Upper lobe of left lung (tissue), 6 donors: ENCODE data around the gene HEG1. TPM values are rescaled to one million over a fixed set of nuclear protein-coding genes. Genes with fewer than 3 reads are reported as not detected.

Experiments
- ATAC-seq, 2 donors: fragments of 200-7000 bp; cut with Tn5 transposase; one replicate each; pipeline ENCODE4 v1.9.1; 2022; ENCODE audit warnings: mild to moderate bottlenecking in 2 of 2, moderate library complexity in 2 of 2; ENCODE audit not compliant: low FRiP score in 2 of 2
- DNase-seq, 2 donors: peaks; one replicate each; pipeline ENCODE4 v3.0.0-alpha.2; 2019 to 2020
- H3K27ac ChIP-seq, 4 donors: fragments of 200-600 bp; sonication (generic); one replicate each; pipeline ENCODE4 v1.5.1; 2016 to 2019
- H3K27me3 ChIP-seq, 4 donors: fragments of 200-600 bp; sonication (generic); one replicate each; pipeline ENCODE4 v1.5.1; 2017 to 2019
- H3K36me3 ChIP-seq, 4 donors: fragments of 200-600 bp; sonication (generic); one replicate each; pipeline ENCODE4 v1.5.1; 2016 to 2019
- H3K4me1 ChIP-seq, 4 donors: fragments of 200-600 bp; sonication (generic); one replicate each; pipeline ENCODE4 v1.5.1; 2018 to 2019
- H3K4me3 ChIP-seq, 4 donors: fragments of 200-600 bp; sonication (generic); one replicate each; pipeline ENCODE4 v1.5.1; 2017 to 2019; ENCODE audit warnings: mild to moderate bottlenecking in 2 of 4, moderate library complexity in 1 of 4
- H3K9me3 ChIP-seq, 4 donors: fragments of 200-600 bp; sonication (generic); one replicate each; pipeline ENCODE4 v1.5.1; 2018 to 2019
- EP300 ChIP-seq, 4 donors: sonication (generic); formaldehyde crosslinking; IDR thresholded peaks; one replicate each; pipeline ENCODE4 v1.5.1; 2017; ENCODE audit warnings: antibody characterized with exemption in 4 of 4, control low read depth in 2 of 4
- POLR2A ChIP-seq, 4 donors: fragments of 450-650 bp; IDR thresholded peaks; one replicate each; pipeline ENCODE4 v1.5.1; 2016 to 2017; ENCODE audit warnings: antibody characterized with exemption in 4 of 4, mild to moderate bottlenecking in 2 of 4
- POLR2AphosphoS5 ChIP-seq, 2 donors: sonication (generic); formaldehyde crosslinking; IDR thresholded peaks; one replicate each; pipeline ENCODE4 v1.5.1; 2017; ENCODE audit warnings: antibody characterized with exemption in 2 of 2
- WGBS, 2 donors: methylation state at CpG; one replicate each; pipeline ENCODE4 v1.1.5; 2017 to 2018; 5-methylcytosine and 5-hydroxymethylcytosine counted together
- total RNA-seq, 6 donors: library from RNA; depleted of rRNA in 4 of 6; stranded (reverse); fragments of >200 nt in 4 of 6; gene quantifications; one replicate each; pipeline versions ENCODE4 v1.1.0 to v1.2.1, GENCODE V29; 2016 to 2021
- TF ChIP-seq, protein P1 (sequence below), 6 experiments: fragments of 450-650 bp in 4 of 6; fragments of 200-600 bp in 2 of 6; sonication (generic) in 2 of 6; IDR thresholded peaks; one replicate each; pipeline ENCODE4 v1.5.1; 2016 to 2019; ENCODE audit warnings: antibody characterized with exemption in 6 of 6
- donor health status: DM: no; HTN: no; CAD: no; lungs with moderate emphysema.
- donor health status: DM: no; HTN: yes; CAD: no; lungs with severe emphysema.

The HEG1 gene
- total RNA-seq, 6 donors from 2014 or later = 45.1 to 168 (median 100) TPM

DNA sequence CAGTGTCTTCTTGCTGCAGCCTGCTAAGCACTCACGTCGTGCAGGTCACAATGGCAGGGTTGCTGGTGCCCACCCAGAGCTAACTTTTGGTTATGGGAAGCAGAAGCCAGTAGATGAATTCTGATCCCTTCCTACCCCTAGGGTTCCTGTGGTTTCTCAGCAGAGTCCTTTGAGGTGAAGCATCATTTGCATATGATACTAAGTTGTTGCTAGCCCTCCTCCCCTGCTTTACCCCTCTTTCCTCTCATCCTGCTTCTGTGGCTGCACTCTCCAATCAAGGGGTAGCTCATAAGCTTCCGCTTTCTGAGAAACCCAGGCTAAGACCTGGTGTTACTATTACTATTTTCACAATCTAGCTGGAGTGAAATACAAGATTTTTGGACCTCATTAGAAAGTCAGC, 22.1 kb upstream of the HEG1 start:
- DNase-seq (no peak), ATAC-seq (no peak)
- no peak overlapping the region for H3K4me3 ChIP-seq
- no peaks in the 10 kb centered on the region for H3K27me3 ChIP-seq
- TF ChIP-seq, protein P1, sequence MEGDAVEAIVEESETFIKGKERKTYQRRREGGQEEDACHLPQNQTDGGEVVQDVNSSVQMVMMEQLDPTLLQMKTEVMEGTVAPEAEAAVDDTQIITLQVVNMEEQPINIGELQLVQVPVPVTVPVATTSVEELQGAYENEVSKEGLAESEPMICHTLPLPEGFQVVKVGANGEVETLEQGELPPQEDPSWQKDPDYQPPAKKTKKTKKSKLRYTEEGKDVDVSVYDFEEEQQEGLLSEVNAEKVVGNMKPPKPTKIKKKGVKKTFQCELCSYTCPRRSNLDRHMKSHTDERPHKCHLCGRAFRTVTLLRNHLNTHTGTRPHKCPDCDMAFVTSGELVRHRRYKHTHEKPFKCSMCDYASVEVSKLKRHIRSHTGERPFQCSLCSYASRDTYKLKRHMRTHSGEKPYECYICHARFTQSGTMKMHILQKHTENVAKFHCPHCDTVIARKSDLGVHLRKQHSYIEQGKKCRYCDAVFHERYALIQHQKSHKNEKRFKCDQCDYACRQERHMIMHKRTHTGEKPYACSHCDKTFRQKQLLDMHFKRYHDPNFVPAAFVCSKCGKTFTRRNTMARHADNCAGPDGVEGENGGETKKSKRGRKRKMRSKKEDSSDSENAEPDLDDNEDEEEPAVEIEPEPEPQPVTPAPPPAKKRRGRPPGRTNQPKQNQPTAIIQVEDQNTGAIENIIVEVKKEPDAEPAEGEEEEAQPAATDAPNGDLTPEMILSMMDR (IDR thresholded peaks at IDR 0.05) = no peak
- no peak for TF ChIP-seq EP300 (IDR thresholded peaks at IDR 0.05)
- no peaks in the 10 kb centered on the region for H3K36me3 ChIP-seq
- H3K4me1 ChIP-seq = no peaks in the 10 kb centered on the region
- no peak overlapping the region for H3K27ac ChIP-seq
- H3K9me3 ChIP-seq = no peaks in the 10 kb centered on the region
- WGBS, 2 donors = 88 to 91% methylated on average over 3 of the region's 3 CpGs

- Histone ChIP-seq H3K27ac (no peak overlapping the region), H3K27me3 (no peaks in the 10 kb centered on the region), H3K4me3 (no peak overlapping the region), H3K9me3 (no peaks in the 10 kb centered on the region), H3K4me1 (no peaks in the 10 kb centered on the region), H3K36me3 (no peaks in the 10 kb centered on the region)
- 26 to 64% methylated on average over 1 of the region's 1 CpG for WGBS, 2 donors
- ATAC-seq (no peak), DNase-seq (no peak)
- no peak for TF ChIP-seq POLR2AphosphoS5 (IDR thresholded peaks at IDR 0.05)
- no peak for TF ChIP-seq POLR2A (IDR thresholded peaks at IDR 0.05)
- no peak for TF ChIP-seq EP300 (IDR thresholded peaks at IDR 0.05)
- TF ChIP-seq, protein P1 (IDR thresholded peaks at IDR 0.05) = no peak
Measured at GRCh38 chr3:125076464-125076863, 20.7 kb upstream of the HEG1 start.

GRCh38 chr3:125075738-125076137, 19.9 kb upstream of the HEG1 start:
- Histone ChIP-seq H3K27me3 (no peaks in the 10 kb centered on the region), H3K9me3 (no peaks in the 10 kb centered on the region), H3K27ac (no peak overlapping the region), H3K4me1 (no peaks in the 10 kb centered on the region), H3K4me3 (no peak overlapping the region), H3K36me3 (no peaks in the 10 kb centered on the region)
- TF ChIP-seq POLR2AphosphoS5 (IDR thresholded peaks at IDR 0.05) = no peak
- 74 to 85% methylated on average over 3 of the region's 3 CpGs for WGBS, 2 donors
- DNase-seq (peak in 1 of 2 donors; percentile 12), ATAC-seq (no peak)

GRCh38 chr3:125073390-125073905, 17.7 kb upstream of the HEG1 start:
- WGBS, 2 donors = 73 to 89% methylated on average over 3 to 7 of the region's 7 CpGs
- Histone ChIP-seq H3K9me3 (no peaks in the 10 kb centered on the region), H3K36me3 (no peaks in the 10 kb centered on the region), H3K4me1 (peaks cover 0 to 9% (median 6%) of the 10 kb centered on the region in 4 donors), H3K4me3 (no peak overlapping the region), H3K27ac (no peak overlapping the region), H3K27me3 (no peaks in the 10 kb centered on the region)
- DNase-seq (peak in 1 of 2 donors; percentile 13), ATAC-seq (no peak)
- TF ChIP-seq EP300 (IDR thresholded peaks at IDR 0.05) (no peak), POLR2A (IDR thresholded peaks at IDR 0.05) (no peak), POLR2AphosphoS5 (IDR thresholded peaks at IDR 0.05) (no peak)
- TF ChIP-seq, protein P1 (IDR thresholded peaks at IDR 0.05) = no peak

DNA sequence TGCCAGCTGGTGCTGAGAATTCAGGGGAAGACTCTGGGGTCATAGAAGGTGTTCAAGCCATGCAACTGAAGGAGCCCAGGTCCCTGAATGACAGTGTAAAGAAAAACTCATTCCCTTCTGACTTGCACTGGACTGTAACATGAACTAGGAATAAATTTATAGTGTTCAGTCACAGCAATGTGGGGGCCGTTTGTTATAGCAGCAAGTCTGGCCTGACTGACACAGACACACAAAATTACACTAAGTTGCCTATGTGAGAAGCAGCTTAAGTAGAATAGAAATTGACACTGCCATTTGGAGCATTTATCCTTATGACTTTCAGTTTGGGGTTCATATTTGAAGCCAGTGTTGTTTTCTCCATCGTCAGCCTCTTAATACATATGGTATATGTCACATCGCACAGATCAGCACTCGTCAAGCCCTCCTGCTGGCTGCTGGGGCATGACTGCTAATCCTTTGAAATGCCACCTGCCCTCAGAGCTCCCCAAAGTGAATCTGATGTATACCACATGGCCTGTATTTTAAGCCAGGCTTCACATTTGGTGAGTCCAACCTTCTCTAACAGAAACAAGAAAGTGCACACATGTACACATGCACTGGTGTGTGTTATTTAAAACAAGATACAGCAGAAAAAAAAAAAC, 17.1 kb upstream of the HEG1 start:
- DNase-seq = no peak
- Histone ChIP-seq H3K27me3 (no peaks in the 10 kb centered on the region), H3K4me3 (no peak overlapping the region), H3K9me3 (no peaks in the 10 kb centered on the region), H3K4me1 (peaks cover 0 to 9% (median 6%) of the 10 kb centered on the region in 4 donors), H3K36me3 (no peaks in the 10 kb centered on the region), H3K27ac (no peak overlapping the region)
- ATAC-seq = no peak
- TF ChIP-seq, protein P1 (IDR thresholded peaks at IDR 0.05) = no peak
- TF ChIP-seq POLR2AphosphoS5 (IDR thresholded peaks at IDR 0.05) (peak in 1 of 2 donors; percentile 63), EP300 (IDR thresholded peaks at IDR 0.05) (peak in 1 of 4 donors; percentile 22)
- 85 to 90% methylated on average over 4 of the region's 4 CpGs for WGBS, 2 donors
